OCI-LY7 (cell line): ENCODE measurements around the gene SLC35A1. TPM values are rescaled to one million over a fixed set of nuclear protein-coding genes. Genes with fewer than 3 reads are reported as not detected.

Experiments used
- BruUV-seq: library from RNA; stranded (reverse); fragments of 400-500 nt; replicated peaks from 2 replicates; lab custom pipeline; 2021; lab: Mats Ljungman, UMichigan
- CTCF ChIA-PET: fragments of 300-600 bp; sonication (Branson Sonifier 250); formaldehyde crosslinking; loops from one replicate; lab custom pipeline; 2022; ENCODE audit warnings: antibody characterized with exemption; ENCODE audit not compliant: unreplicated experiment; lab: Charles Lee
- POLR2A ChIA-PET: fragments of 300-600 bp; sonication (Branson Sonifier 250); formaldehyde crosslinking; loops from one replicate; lab custom pipeline; 2022; ENCODE audit warnings: antibody characterized with exemption; lab: Charles Lee
- DNase-seq: peaks from one replicate; pipeline ENCODE4 v3.0.0-alpha.2; 2015; ENCODE audit warnings: low spot score
- H2AFZ ChIP-seq: fragments of 200-600 bp; sonication (generic), shearing (Covaris generic); 2 replicates; pipeline ENCODE4 v1.6.1; 2014; ENCODE audit warnings: mild to moderate bottlenecking, antibody characterized with exemption, low read length, moderate library complexity
- H3K27ac ChIP-seq: fragments of 200-600 bp; sonication (generic); 2 replicates; pipeline ENCODE4 v1.5.1; 2014; ENCODE audit warnings: mixed run types, low read depth, mild to moderate bottlenecking, moderate library complexity, low read length, inconsistent platforms; ENCODE audit not compliant: poor library complexity, severe bottlenecking
- H3K36me3 ChIP-seq: fragments of 200-600 bp; sonication (generic); 2 replicates; pipeline ENCODE4 v1.6.1; 2014; ENCODE audit warnings: mild to moderate bottlenecking, antibody characterized with exemption, low read length, moderate library complexity, mixed read lengths; ENCODE audit not compliant: insufficient read depth
- H3K4me1 ChIP-seq: fragments of 200-600 bp; sonication (generic); 2 replicates; pipeline ENCODE4 v1.5.1; 2014; ENCODE audit warnings: mild to moderate bottlenecking, low read length; ENCODE audit not compliant: insufficient read depth, poor library complexity, severe bottlenecking
- H3K4me2 ChIP-seq: fragments of 200-600 bp; sonication (generic); 2 replicates; pipeline ENCODE4 v1.6.1; 2014; ENCODE audit warnings: mild to moderate bottlenecking, low read length
- H3K4me3 ChIP-seq: fragments of 200-600 bp; sonication (generic); 2 replicates; pipeline ENCODE4 v1.5.1; 2014; ENCODE audit warnings: mild to moderate bottlenecking, low read depth, low read length; ENCODE audit not compliant: poor library complexity, severe bottlenecking
- H3K79me2 ChIP-seq: fragments of 200-600 bp; sonication (generic); 2 replicates; pipeline ENCODE4 v1.6.1; 2016; ENCODE audit warnings: low read depth, mild to moderate bottlenecking, low read length, moderate library complexity, mixed read lengths; ENCODE audit not compliant: insufficient read depth
- H3K9me2 ChIP-seq: fragments of 200-600 bp; sonication (generic); 2 replicates; pipeline ENCODE4 v1.6.1; 2016; ENCODE audit warnings: mild to moderate bottlenecking, low read length, mixed read lengths; ENCODE audit not compliant: insufficient read depth
- H3K9me3 ChIP-seq: fragments of 200-600 bp; sonication (generic); 2 replicates; pipeline ENCODE4 v1.6.1; 2014; ENCODE audit warnings: mild to moderate bottlenecking, mixed run types, low read length, mixed read lengths
- H4K20me1 ChIP-seq: fragments of 200-600 bp; sonication (generic); 2 replicates; pipeline ENCODE4 v1.6.1; 2014; ENCODE audit warnings: mild to moderate bottlenecking, antibody characterized with exemption, low read length, moderate library complexity, mixed read lengths; ENCODE audit not compliant: insufficient read depth
- EZH2phosphoT487 ChIP-seq: fragments of 200-600 bp; sonication (generic); IDR thresholded peaks from 2 replicates; pipeline ENCODE4 v1.6.1; 2018; ENCODE audit warnings: low read depth, borderline replicate concordance, mild to moderate bottlenecking, mixed run types, antibody characterized with exemption, low read length, moderate library complexity, mixed read lengths
- intact Hi-C: fragments of 100-400 bp; cut with micrococcal nuclease; formaldehyde crosslinking; loops from one replicate; pipeline ENCODE4 v1.10.0; 2022; ENCODE audit not compliant: unreplicated experiment
- small RNA-seq: library from RNA; depleted of rRNA; stranded (forward); fragments of <200 nt; gene quantifications from one replicate; pipeline ENCODE3, GENCODE V24; 2014
- total RNA-seq, 2 experiments: library from RNA; depleted of rRNA in 1 of 2; stranded (reverse); fragments of >200 nt in 1 of 2; shearing (Covaris generic) in 1 of 2; gene quantifications; 2 replicates each; pipeline ENCODE4 v1.2.3, GENCODE V29; 2014 to 2022
- TF ChIP-seq, protein P1 (sequence below): fragments of 200-600 bp; sonication (generic); conservative IDR thresholded peaks from 2 replicates; pipeline ENCODE4 v1.5.1; 2014; ENCODE audit warnings: mild to moderate bottlenecking, antibody characterized with exemption, low read length, moderate library complexity, mixed read lengths

Gene SLC35A1
- total RNA-seq, 2 experiments from 2014 or later: 17.0 to 22.4 TPM

DNA sequence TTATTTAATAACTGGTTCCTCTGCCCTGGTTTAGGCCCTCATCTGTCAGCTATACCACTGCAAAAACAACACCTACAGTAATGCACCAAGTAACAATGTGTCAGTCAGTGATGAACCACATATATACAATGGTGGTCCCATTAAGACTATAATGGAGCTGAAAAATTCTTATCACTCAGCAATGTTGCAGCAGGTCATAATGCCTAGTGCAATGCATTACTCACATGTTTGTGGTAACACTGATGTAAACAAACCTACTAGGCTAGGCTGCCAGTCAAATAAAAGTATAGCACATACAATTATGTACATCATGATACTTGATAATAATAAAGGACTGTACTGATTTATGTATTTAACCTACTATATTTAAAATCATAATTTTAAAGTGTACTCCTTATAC, 85.7 kb downstream of the SLC35A1 start:
- no peaks in the 10 kb centered on the region for H3K9me2 ChIP-seq
- no peaks in the 10 kb centered on the region for H4K20me1 ChIP-seq
- no peaks in the 10 kb centered on the region for H3K79me2 ChIP-seq
- H3K4me2 ChIP-seq: no peak overlapping the region
- POLR2A ChIA-PET: interaction anchor here (0.6 kb wide), 1 partner anchor 1338 kb away, joined by 3 read pairs; no protein-coding TSS in a partner anchor
- no peaks in the 10 kb centered on the region for H3K4me1 ChIP-seq
- DNase-seq: no peak
- CTCF ChIA-PET: no interaction called here
- peaks cover 82% of the 10 kb centered on the region for H3K36me3 ChIP-seq
- no peak overlapping the region for H3K27ac ChIP-seq
- TF ChIP-seq EZH2phosphoT487: no peak
- TF ChIP-seq, protein P1, sequence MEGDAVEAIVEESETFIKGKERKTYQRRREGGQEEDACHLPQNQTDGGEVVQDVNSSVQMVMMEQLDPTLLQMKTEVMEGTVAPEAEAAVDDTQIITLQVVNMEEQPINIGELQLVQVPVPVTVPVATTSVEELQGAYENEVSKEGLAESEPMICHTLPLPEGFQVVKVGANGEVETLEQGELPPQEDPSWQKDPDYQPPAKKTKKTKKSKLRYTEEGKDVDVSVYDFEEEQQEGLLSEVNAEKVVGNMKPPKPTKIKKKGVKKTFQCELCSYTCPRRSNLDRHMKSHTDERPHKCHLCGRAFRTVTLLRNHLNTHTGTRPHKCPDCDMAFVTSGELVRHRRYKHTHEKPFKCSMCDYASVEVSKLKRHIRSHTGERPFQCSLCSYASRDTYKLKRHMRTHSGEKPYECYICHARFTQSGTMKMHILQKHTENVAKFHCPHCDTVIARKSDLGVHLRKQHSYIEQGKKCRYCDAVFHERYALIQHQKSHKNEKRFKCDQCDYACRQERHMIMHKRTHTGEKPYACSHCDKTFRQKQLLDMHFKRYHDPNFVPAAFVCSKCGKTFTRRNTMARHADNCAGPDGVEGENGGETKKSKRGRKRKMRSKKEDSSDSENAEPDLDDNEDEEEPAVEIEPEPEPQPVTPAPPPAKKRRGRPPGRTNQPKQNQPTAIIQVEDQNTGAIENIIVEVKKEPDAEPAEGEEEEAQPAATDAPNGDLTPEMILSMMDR: no peak
- H2AFZ ChIP-seq: no peak overlapping the region
- H3K9me3 ChIP-seq: no peaks in the 10 kb centered on the region
- intact Hi-C loops: no loop called here
- H3K4me3 ChIP-seq: no peak overlapping the region
- no TSS peak for BruUV-seq

DNA sequence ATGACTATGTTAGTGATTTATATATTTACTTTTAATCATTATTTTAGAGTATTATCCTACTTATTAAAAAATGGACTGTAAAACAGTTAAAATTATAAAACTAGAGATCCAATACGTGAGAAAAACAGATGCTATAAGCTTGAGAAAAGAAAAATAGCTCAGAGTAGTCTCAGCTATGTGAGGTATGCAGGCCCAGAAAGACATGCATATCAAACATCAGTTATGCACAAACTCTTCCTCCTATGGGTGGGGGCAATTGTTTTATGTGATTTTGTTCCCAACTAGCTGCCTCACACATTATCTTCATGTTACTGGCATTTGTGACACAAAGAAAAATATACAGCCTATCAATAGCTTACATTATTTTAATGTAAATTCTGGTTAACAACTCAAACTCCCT, 88.2 kb downstream of the SLC35A1 start:
- POLR2A ChIA-PET: interaction anchor here (0.6 to 1.2 kb wide), 3 partner anchors 15 to 54 kb away, joined by 3 read pairs; no protein-coding TSS in a partner anchor

More for the DNA sequence above, 88.2 kb downstream of the SLC35A1 start:
- H3K4me3 ChIP-seq: no peak overlapping the region
- intact Hi-C loops: no loop called here
- CTCF ChIA-PET: no interaction called here
- TF ChIP-seq, protein P1: no peak
- no peak for TF ChIP-seq EZH2phosphoT487
- no peaks in the 10 kb centered on the region for H3K4me1 ChIP-seq
- peaks cover 83% of the 10 kb centered on the region for H3K36me3 ChIP-seq
- no peaks in the 10 kb centered on the region for H3K79me2 ChIP-seq
- no peak overlapping the region for H3K27ac ChIP-seq
- H3K9me3 ChIP-seq: no peaks in the 10 kb centered on the region
- H2AFZ ChIP-seq: no peak overlapping the region
- no TSS peak for BruUV-seq
- no peak for DNase-seq
- H3K9me2 ChIP-seq: no peaks in the 10 kb centered on the region
- H3K4me2 ChIP-seq: no peak overlapping the region
- no peaks in the 10 kb centered on the region for H4K20me1 ChIP-seq

Small RNAs within 50 kb of the gene (small RNA-seq; reads per million reads assigned to genes)
- gene AL049697.2 (not detected), gene RNU6-444P (not detected)

Other genes starting within 250 kb of the SLC35A1 start
- 6.6 TPM in 2 replicates for gene SMIM8, start 150.4 kb upstream of the SLC35A1 start, total RNA-seq (2014; rRNA removed; shearing (Covaris generic))
- 12.5 and 14.3 TPM in 2 replicates for gene SMIM8, start 150.4 kb upstream of the SLC35A1 start, total RNA-seq (2022)
- not detected in 2 replicates for gene GJB7, start 143.7 kb upstream of the SLC35A1 start, total RNA-seq (2014; rRNA removed; shearing (Covaris generic))
- gene GJB7, start 143.7 kb upstream of the SLC35A1 start, total RNA-seq (2022): not detected in 2 replicates
- 1.4 and 7.2 TPM in 2 replicates for gene C6orf163, start 128.2 kb upstream of the SLC35A1 start, total RNA-seq (2014; rRNA removed; shearing (Covaris generic))
- 2.8 and 3.0 TPM in 2 replicates for gene C6orf163, start 128.2 kb upstream of the SLC35A1 start, total RNA-seq (2022)
- gene CFAP206, start 65.0 kb upstream of the SLC35A1 start, total RNA-seq (2014; rRNA removed; shearing (Covaris generic)): 0.19 TPM in 1 of 2 replicates, not detected in the other
- gene CFAP206, start 65.0 kb upstream of the SLC35A1 start, total RNA-seq (2022): 0.32 TPM in 1 of 2 replicates, not detected in the other
- 21.4 and 30.5 TPM in 2 replicates for gene RARS2, start 117.0 kb downstream of the SLC35A1 start, total RNA-seq (2014; rRNA removed; shearing (Covaris generic))
- 34.0 and 36.0 TPM in 2 replicates for gene RARS2, start 117.0 kb downstream of the SLC35A1 start, total RNA-seq (2022)
- gene ORC3, start 117.2 kb downstream of the SLC35A1 start, total RNA-seq (2014; rRNA removed; shearing (Covaris generic)): 21.6 and 34.8 TPM in 2 replicates
- gene ORC3, start 117.2 kb downstream of the SLC35A1 start, total RNA-seq (2022): 45.0 and 50.6 TPM in 2 replicates
- 70.3 and 70.4 TPM in 2 replicates for gene AKIRIN2, start 229.3 kb downstream of the SLC35A1 start, total RNA-seq (2014; rRNA removed; shearing (Covaris generic))
- gene AKIRIN2, start 229.3 kb downstream of the SLC35A1 start, total RNA-seq (2022): 127 and 129 TPM in 2 replicates